NB4 (cell line): ENCODE results near the gene GRPR.

Experiments
- DNase-seq: peaks from one replicate; pipeline ENCODE4 v3.0.0; 2010; ENCODE audit warnings: low read depth
- H3K4me3 ChIP-seq: one replicate; pipeline ENCODE4 v1.5.1; 2011; ENCODE audit warnings: mild to moderate bottlenecking, low read depth, low read length, moderate library complexity
- CTCF ChIP-seq: IDR thresholded peaks from one replicate; pipeline ENCODE4 v1.5.1; 2012; ENCODE audit warnings: low read depth, low read length
- MAX ChIP-seq: IDR thresholded peaks from 2 replicates; pipeline ENCODE4 v1.6.1; 2011; ENCODE audit warnings: low read depth, low read length
- MYC ChIP-seq: IDR thresholded peaks from 2 replicates; pipeline ENCODE4 v1.6.1; 2011; ENCODE audit warnings: low read depth, low read length
- POLR2A ChIP-seq: IDR thresholded peaks from 2 replicates; pipeline ENCODE4 v1.6.1; 2011; ENCODE audit warnings: mild to moderate bottlenecking; ENCODE audit not compliant: insufficient read length; ENCODE audit errors: extremely low read depth

The GRPR gene

GRCh38 chrX:16087076-16087475, 36.3 kb upstream of the GRPR start:
- TF ChIP-seq POLR2A (no peak), MYC (no peak), CTCF (no peak), MAX (no peak)

GRCh38 chrX:16089086-16089485, 34.3 kb upstream of the GRPR start:
- no peak for DNase-seq
- no peak for TF ChIP-seq CTCF
- no peak for TF ChIP-seq MYC
- no peak for TF ChIP-seq MAX
- no peak for TF ChIP-seq POLR2A
- no peak overlapping the region for H3K4me3 ChIP-seq

More at GRCh38 chrX:16087076-16087475, 36.3 kb upstream of the GRPR start:
- DNase-seq = no peak
- no peak overlapping the region for H3K4me3 ChIP-seq

- TF ChIP-seq MYC = no peak
- TF ChIP-seq CTCF = no peak
- TF ChIP-seq MAX = no peak
- TF ChIP-seq POLR2A = no peak
- no peak for DNase-seq
Observed at GRCh38 chrX:16096141-16096540, 27.2 kb upstream of the GRPR start.

GRCh38 chrX:16100673-16101072, 22.7 kb upstream of the GRPR start:
- no peak for DNase-seq
- TF ChIP-seq MAX (no peak), CTCF (no peak), MYC (no peak), POLR2A (no peak)
- H3K4me3 ChIP-seq = no peak overlapping the region

More at GRCh38 chrX:16096141-16096540, 27.2 kb upstream of the GRPR start:
- H3K4me3 ChIP-seq = no peak overlapping the region

- no peak overlapping the region for H3K4me3 ChIP-seq
- TF ChIP-seq MAX = no peak
- TF ChIP-seq POLR2A = no peak
- no peak for TF ChIP-seq MYC
- TF ChIP-seq CTCF = no peak
- DNase-seq = no peak
Observed at GRCh38 chrX:16101581-16101980, 21.8 kb upstream of the GRPR start.

GRCh38 chrX:16103625-16104024, 19.7 kb upstream of the GRPR start:
- H3K4me3 ChIP-seq = no peak overlapping the region
- no peak for DNase-seq
- TF ChIP-seq MAX = no peak
- TF ChIP-seq POLR2A = no peak
- no peak for TF ChIP-seq CTCF
- no peak for TF ChIP-seq MYC
